ENCODE results near the gene GPR108. TPM values are rescaled to one million over a fixed set of nuclear protein-coding genes. Genes with fewer than 3 reads are reported as not detected.

GPR108 gene
- polyA plus RNA-seq, 1 of the 3 experiments (the other 2 are of a cell fraction): 54.2 TPM

DNA sequence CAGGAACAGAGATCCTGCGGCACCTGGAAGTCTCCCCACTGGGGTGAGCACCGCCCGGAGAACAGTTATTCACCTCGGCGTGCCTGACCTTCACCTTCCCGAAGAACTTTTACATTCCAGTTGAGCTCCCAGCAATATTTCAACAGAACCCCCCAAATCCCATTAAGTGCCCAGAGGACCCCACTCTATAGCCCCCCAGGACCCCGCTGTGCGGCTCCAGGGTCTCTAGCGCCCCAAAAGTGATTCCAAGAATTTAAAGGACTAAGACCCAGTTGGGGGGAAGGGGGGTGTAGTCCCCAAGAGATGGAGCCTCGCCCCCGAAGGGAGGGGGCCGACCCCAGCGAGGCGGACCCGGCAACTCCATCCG lies 480 bp downstream of the GPR108 start:
- peak overlapping the region; percentile 79 for H2AFZ ChIP-seq (ENCODE audit: low read depth)
- peaks cover 21% of the 10 kb centered on the region for H3F3A ChIP-seq (replicated peaks; ENCODE audit: insufficient read depth)
- TF ChIP-seq MXI1 (IDR thresholded peaks at IDR 0.05; ENCODE audit: low read depth, low read length) (no peak), NRF1 (IDR thresholded peaks at IDR 0.05; ENCODE audit: low read depth, low read length) (no peak), RAD21 (IDR thresholded peaks at IDR 0.05; ENCODE audit: low read length) (no peak), POLR2AphosphoS5 (IDR thresholded peaks at IDR 0.05; ENCODE audit: low read depth, low read length) (no peak)
- TF ChIP-seq, protein P1, sequence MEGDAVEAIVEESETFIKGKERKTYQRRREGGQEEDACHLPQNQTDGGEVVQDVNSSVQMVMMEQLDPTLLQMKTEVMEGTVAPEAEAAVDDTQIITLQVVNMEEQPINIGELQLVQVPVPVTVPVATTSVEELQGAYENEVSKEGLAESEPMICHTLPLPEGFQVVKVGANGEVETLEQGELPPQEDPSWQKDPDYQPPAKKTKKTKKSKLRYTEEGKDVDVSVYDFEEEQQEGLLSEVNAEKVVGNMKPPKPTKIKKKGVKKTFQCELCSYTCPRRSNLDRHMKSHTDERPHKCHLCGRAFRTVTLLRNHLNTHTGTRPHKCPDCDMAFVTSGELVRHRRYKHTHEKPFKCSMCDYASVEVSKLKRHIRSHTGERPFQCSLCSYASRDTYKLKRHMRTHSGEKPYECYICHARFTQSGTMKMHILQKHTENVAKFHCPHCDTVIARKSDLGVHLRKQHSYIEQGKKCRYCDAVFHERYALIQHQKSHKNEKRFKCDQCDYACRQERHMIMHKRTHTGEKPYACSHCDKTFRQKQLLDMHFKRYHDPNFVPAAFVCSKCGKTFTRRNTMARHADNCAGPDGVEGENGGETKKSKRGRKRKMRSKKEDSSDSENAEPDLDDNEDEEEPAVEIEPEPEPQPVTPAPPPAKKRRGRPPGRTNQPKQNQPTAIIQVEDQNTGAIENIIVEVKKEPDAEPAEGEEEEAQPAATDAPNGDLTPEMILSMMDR (IDR thresholded peaks at IDR 0.05): peak; percentile 24
- TF ChIP-seq, protein P2, sequence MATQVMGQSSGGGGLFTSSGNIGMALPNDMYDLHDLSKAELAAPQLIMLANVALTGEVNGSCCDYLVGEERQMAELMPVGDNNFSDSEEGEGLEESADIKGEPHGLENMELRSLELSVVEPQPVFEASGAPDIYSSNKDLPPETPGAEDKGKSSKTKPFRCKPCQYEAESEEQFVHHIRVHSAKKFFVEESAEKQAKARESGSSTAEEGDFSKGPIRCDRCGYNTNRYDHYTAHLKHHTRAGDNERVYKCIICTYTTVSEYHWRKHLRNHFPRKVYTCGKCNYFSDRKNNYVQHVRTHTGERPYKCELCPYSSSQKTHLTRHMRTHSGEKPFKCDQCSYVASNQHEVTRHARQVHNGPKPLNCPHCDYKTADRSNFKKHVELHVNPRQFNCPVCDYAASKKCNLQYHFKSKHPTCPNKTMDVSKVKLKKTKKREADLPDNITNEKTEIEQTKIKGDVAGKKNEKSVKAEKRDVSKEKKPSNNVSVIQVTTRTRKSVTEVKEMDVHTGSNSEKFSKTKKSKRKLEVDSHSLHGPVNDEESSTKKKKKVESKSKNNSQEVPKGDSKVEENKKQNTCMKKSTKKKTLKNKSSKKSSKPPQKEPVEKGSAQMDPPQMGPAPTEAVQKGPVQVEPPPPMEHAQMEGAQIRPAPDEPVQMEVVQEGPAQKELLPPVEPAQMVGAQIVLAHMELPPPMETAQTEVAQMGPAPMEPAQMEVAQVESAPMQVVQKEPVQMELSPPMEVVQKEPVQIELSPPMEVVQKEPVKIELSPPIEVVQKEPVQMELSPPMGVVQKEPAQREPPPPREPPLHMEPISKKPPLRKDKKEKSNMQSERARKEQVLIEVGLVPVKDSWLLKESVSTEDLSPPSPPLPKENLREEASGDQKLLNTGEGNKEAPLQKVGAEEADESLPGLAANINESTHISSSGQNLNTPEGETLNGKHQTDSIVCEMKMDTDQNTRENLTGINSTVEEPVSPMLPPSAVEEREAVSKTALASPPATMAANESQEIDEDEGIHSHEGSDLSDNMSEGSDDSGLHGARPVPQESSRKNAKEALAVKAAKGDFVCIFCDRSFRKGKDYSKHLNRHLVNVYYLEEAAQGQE (IDR thresholded peaks at IDR 0.05; ENCODE audit: low read depth, low read length): 0 out of 2 replicates have a peak, but pooled peaks have one; percentile 7
- POLR2A ChIA-PET: no interaction called here
- 0% methylated on average over 6 of the region's 16 CpGs for WGBS (ENCODE audit: low lambda C conversion rate)
- CTCF ChIA-PET: interaction anchor here (1.0 to 1.2 kb wide), 2 partner anchors 220 to 689 kb away, joined by 3 to 10 read pairs; no protein-coding TSS in a partner anchor
- H3K79me2 ChIP-seq (ENCODE audit: insufficient read depth): peaks cover 34% of the 10 kb centered on the region
- H3K4me2 ChIP-seq: peak overlapping the region; percentile 94
- peak overlapping the region; percentile 90 to 91 for H3K4me3 ChIP-seq (ENCODE audit: low read depth in 2 of 2, low read length in 1 of 2)
- peak; percentile 97 for DNase-seq
- H3K27ac ChIP-seq (ENCODE audit: low read depth in 2 of 2, low read length in 1 of 2): peak overlapping the region; percentile 90 to 96
- no peaks in the 10 kb centered on the region for H3K27me3 ChIP-seq (ENCODE audit: insufficient read depth)
- H3K9ac ChIP-seq: peak overlapping the region; percentile 91
- no peaks in the 10 kb centered on the region for H3K9me2 ChIP-seq
- peaks cover 0 to 5% of the 10 kb centered on the region in 2 experiments for H3K36me3 ChIP-seq (replicated peaks in 1 of 2; ENCODE audit: control insufficient read depth in 1 of 2, insufficient read depth in 2 of 2, low read length in 1 of 2)
- no peaks in the 10 kb centered on the region for H3K9me3 ChIP-seq
- peaks cover 22 to 23% of the 10 kb centered on the region in 2 experiments; a peak in 3 of 4 replicates for H3K4me1 ChIP-seq (ENCODE audit: control insufficient read depth in 1 of 2, insufficient read depth in 2 of 2, low read depth in 1 of 2, low read length in 1 of 2)
- no peaks in the 10 kb centered on the region for H4K20me1 ChIP-seq (ENCODE audit: insufficient read depth)

DNA sequence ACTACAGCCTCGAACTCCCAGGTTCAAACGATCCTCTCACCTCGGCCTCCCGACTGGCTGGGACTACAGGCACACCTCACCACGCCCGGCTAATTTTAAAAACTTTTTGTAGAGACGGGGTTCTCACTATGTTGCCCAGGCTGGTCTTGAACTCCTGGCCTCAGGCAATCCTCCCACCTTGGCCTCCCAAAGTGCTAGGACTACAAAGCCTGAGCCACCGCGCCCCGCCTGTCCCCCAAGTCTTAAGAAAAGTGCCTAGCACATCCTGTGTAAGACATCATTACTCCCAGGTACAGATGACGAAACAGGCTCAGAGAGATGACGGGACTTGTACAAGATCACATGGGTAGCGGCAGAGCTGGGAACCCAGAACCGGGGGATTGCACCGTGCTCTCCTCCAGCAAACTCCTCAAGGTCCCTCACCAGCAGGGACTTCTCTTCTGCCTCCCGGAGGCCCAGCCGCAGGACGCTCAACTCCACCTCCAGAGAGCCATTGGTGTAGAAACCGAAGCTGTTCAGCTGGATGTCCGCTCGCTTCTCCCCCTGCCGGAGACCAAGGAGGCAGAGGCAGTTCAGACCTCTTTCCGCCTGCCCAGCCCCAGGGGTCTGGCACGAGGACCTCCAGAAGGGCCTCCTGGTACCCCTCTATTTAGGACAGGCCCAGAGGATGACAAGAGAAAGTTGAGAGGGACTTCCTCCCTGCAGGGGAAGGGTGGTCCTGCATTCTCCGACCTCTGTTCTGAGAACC lies 1.0 kb downstream of the GPR108 start:
- Histone ChIP-seq H3K4me2 (peak overlapping the region; percentile 94), H4K20me1 (ENCODE audit: insufficient read depth) (no peaks in the 10 kb centered on the region), H3F3A (replicated peaks; ENCODE audit: insufficient read depth) (peaks cover 21% of the 10 kb centered on the region), H3K9ac (peak overlapping the region; percentile 91), H3K27me3 (ENCODE audit: insufficient read depth) (no peaks in the 10 kb centered on the region), H3K27ac (ENCODE audit: low read depth in 2 of 2, low read length in 1 of 2) (peak overlapping the region; percentile 90 to 96), H3K9me3 (no peaks in the 10 kb centered on the region), H3K9me2 (no peaks in the 10 kb centered on the region), H3K4me3 (ENCODE audit: low read depth in 2 of 2, low read length in 1 of 2) (peak overlapping the region; percentile 90 to 91), H3K79me2 (ENCODE audit: insufficient read depth) (peaks cover 28% of the 10 kb centered on the region), H3K4me1 (ENCODE audit: control insufficient read depth in 1 of 2, insufficient read depth in 2 of 2, low read depth in 1 of 2, low read length in 1 of 2) (peaks cover 22 to 23% of the 10 kb centered on the region in 2 experiments; a peak in 3 of 4 replicates), H2AFZ (ENCODE audit: low read depth) (peak overlapping the region; percentile 79), H3K36me3 (replicated peaks in 1 of 2; ENCODE audit: control insufficient read depth in 1 of 2, insufficient read depth in 2 of 2, low read length in 1 of 2) (peaks cover 0 to 5% of the 10 kb centered on the region in 2 experiments)
- ChIA-PET CTCF (interaction anchor here (1.0 to 1.2 kb wide), 3 partner anchors 127 to 688 kb away, joined by 3 to 10 read pairs (median 3); no protein-coding TSS in a partner anchor), POLR2A (no interaction called here)
- no peak for TF ChIP-seq ELF1 (IDR thresholded peaks at IDR 0.05)
- TF ChIP-seq, protein P3, sequence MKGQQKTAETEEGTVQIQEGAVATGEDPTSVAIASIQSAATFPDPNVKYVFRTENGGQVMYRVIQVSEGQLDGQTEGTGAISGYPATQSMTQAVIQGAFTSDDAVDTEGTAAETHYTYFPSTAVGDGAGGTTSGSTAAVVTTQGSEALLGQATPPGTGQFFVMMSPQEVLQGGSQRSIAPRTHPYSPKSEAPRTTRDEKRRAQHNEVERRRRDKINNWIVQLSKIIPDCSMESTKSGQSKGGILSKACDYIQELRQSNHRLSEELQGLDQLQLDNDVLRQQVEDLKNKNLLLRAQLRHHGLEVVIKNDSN (IDR thresholded peaks at IDR 0.05; ENCODE audit: borderline replicate concordance, low read depth): peak; percentile 46; the same call in 1 of the 2 replicates
- TF ChIP-seq RAD21 (IDR thresholded peaks at IDR 0.05; ENCODE audit: low read length): peak; percentile 43
- no peak for TF ChIP-seq TCF12 (IDR thresholded peaks at IDR 0.05)
- TF ChIP-seq SMC3 (IDR thresholded peaks at IDR 0.05; ENCODE audit: low read depth, low read length): peak; percentile 41
- no peak for TF ChIP-seq YY1 (IDR thresholded peaks at IDR 0.05; ENCODE audit: low read depth)
- peak; percentile 14 for TF ChIP-seq CHD2 (IDR thresholded peaks at IDR 0.05; ENCODE audit: low read length, partially characterized antibody)
- TF ChIP-seq, protein P1 (IDR thresholded peaks at IDR 0.05): peak; percentile 71
- DNase-seq: peak; percentile 83
- 21% methylated on average over 22 of the region's 25 CpGs for WGBS (ENCODE audit: low lambda C conversion rate)

Data from SK-N-SH (cell line).